HFFc6 (cell line): ENCODE measurements around the gene FIBP. TPM values are rescaled to one million over a fixed set of nuclear protein-coding genes. Genes with fewer than 3 reads are reported as not detected.
A peak's percentile ranks its signal among the peaks of the same experiment; 100 is the strongest.

Experiments used
- DNase-seq: peaks from one replicate; pipeline ENCODE4 v3.0.0-alpha.2; 2018
- H3K27ac Mint-ChIP-seq: 2 replicates; pipeline ENCODE4 v1.8.0; 2020; ENCODE audit warnings: mild to moderate bottlenecking, mixed read lengths
- H3K27me3 Mint-ChIP-seq: 2 replicates; pipeline ENCODE4 v1.8.0; 2021; ENCODE audit warnings: mild to moderate bottlenecking, moderate library complexity, mixed read lengths; ENCODE audit not compliant: insufficient read depth
- H3K36me3 Mint-ChIP-seq: 2 replicates; pipeline ENCODE4 v1.8.0; 2021; ENCODE audit warnings: low read depth, mixed read lengths
- H3K4me1 Mint-ChIP-seq: 2 replicates; pipeline ENCODE4 v1.8.0; 2020; ENCODE audit warnings: low read depth, mixed read lengths
- H3K4me3 Mint-ChIP-seq: 2 replicates; pipeline ENCODE4 v1.8.0; 2020; ENCODE audit warnings: mild to moderate bottlenecking, moderate library complexity, mixed read lengths
- H3K9me3 Mint-ChIP-seq: 2 replicates; pipeline ENCODE4 v1.8.0; 2020; ENCODE audit warnings: mild to moderate bottlenecking, mixed read lengths
- CTCF ChIP-seq: fragments of 200-600 bp; sonication (generic); IDR thresholded peaks from 2 replicates; pipeline ENCODE4 v1.5.0; 2021; ENCODE audit warnings: antibody characterized with exemption, mild to moderate bottlenecking
- total RNA-seq, 6 experiments: library from RNA; stranded (reverse); fragmentation: NEBNext Ultra II Directional; extraction: Animal tissue kit (Norgen Biotek cat#: 25700); gene quantifications; 2 replicates in 1 of 6; 3 replicates in 5 of 6; pipeline ENCODE4 v1.2.3, GENCODE V29; 2021

Gene FIBP
- total RNA-seq, 6 experiments from 2014 or later = 117 to 145 (median 135) TPM

- peak overlapping the region; percentile 70 for H3K27ac Mint-ChIP-seq
- peaks cover 49% of the 10 kb centered on the region for H3K36me3 Mint-ChIP-seq
These were observed 34.9 kb downstream of the FIBP start for GRCh38 chr11:65853246-65853979.

DNA sequence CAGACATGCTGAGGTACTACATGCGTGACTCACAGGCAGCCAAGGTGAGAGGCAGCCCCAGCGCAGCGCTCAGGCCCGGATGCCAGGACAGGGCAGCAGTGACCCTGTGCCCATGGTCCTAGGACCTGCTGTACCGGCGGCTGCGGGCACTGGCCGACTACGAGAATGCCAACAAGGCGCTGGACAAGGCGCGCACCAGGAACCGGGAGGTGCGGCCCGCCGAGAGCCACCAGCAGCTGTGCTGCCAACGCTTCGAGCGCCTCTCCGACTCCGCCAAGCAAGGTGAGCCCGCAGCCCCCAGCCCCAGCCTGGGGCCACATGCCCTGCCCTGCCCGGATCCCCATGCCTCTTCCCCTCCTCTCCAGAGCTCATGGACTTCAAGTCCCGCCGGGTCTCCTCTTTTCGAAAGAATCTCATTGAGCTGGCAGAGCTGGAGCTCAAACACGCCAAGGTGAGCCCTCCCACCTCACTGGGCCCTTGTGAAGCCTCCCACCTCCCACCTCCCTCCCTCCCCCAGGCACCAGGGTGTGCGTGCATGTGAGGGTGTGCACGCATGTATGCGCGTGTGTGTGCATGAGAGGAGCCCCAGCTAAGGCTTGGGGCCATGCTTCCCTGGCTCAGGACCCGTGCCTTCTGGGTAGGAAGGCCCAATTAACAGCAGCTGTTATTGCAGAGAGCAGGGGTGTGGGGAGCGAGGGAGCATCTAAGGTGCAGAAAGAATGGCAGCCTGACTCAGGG is 35.6 kb downstream of the FIBP start:
- Mint-ChIP-seq H3K27me3 (peaks cover 22% of the 10 kb centered on the region), H3K36me3 (peaks cover 49% of the 10 kb centered on the region), H3K9me3 (peaks cover 4% of the 10 kb centered on the region; the same call in 1 of the 2 replicates), H3K27ac (no peak overlapping the region), H3K4me1 (peaks cover 36% of the 10 kb centered on the region), H3K4me3 (no peak overlapping the region)
- DNase-seq = no peak
- TF ChIP-seq CTCF = no peak

More at GRCh38 chr11:65853246-65853979, 34.9 kb downstream of the FIBP start:
- Mint-ChIP-seq H3K4me1 (peaks cover 39% of the 10 kb centered on the region), H3K27me3 (peaks cover 26% of the 10 kb centered on the region), H3K4me3 (peak overlapping the region; percentile 72), H3K9me3 (peaks cover 4% of the 10 kb centered on the region; the same call in 1 of the 2 replicates)
- TF ChIP-seq CTCF = peak; percentile 26; the same call in 1 of the 2 replicates
- DNase-seq = no peak

DNA sequence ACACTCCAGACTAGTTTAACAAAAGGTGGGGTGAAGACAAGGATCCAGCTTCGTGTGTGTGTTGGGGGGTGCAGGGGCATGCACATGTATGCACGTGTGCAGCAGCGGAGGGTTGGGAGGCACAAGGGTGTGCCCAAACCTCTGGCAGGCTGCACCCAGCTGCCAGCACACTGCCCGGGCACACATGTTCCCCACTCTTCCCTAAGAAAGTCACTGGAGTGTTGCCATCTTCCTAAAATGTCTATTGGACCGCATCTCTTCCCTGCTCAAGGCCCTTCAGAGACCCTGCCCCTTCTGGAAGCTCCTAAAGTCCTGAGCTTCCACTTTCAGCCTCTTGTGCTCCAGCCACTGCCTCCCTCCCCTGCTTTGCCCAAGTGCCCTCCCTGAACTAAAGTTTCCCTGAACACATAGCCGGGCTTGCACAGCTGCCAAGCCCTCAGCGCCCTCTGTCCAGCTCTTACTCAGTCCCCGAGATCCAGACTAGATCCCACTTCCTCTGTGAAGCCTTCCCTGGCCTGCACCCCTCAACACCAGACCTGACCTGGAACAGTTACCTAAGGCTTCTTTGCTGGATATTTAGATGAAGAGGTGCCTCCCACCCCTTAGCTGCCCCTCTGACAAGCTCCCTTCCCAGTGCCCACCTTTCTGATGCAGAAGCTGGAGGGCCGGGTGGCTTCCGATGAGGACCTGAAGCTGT is 36.3 kb downstream of the FIBP start:
- peaks cover 36% of the 10 kb centered on the region for H3K4me1 Mint-ChIP-seq
- DNase-seq = no peak
- peaks cover 4% of the 10 kb centered on the region; the same call in 1 of the 2 replicates for H3K9me3 Mint-ChIP-seq
- no peak overlapping the region for H3K27ac Mint-ChIP-seq
- H3K4me3 Mint-ChIP-seq = peak overlapping the region; percentile 22; the same call in 1 of the 2 replicates
- TF ChIP-seq CTCF = no peak
- H3K36me3 Mint-ChIP-seq = peaks cover 48% of the 10 kb centered on the region
- peaks cover 22% of the 10 kb centered on the region for H3K27me3 Mint-ChIP-seq

GRCh38 chr11:65851083-65851579 is 37.1 kb downstream of the FIBP start:
- H3K36me3 Mint-ChIP-seq = peaks cover 40% of the 10 kb centered on the region
- no peak for DNase-seq
- peak overlapping the region; percentile 16; the same call in 1 of the 2 replicates for H3K27ac Mint-ChIP-seq
- peak; percentile 72 for TF ChIP-seq CTCF
- H3K4me3 Mint-ChIP-seq = no peak overlapping the region
- H3K4me1 Mint-ChIP-seq = peaks cover 28% of the 10 kb centered on the region
- peaks cover 4% of the 10 kb centered on the region; the same call in 1 of the 2 replicates for H3K9me3 Mint-ChIP-seq
- H3K27me3 Mint-ChIP-seq = peaks cover 17% of the 10 kb centered on the region
